Activated T-cell treated with anti-CD3 and anti-CD28 coated beads, Interleukin-2, amount 50 U/mL, for 24 hours (primary cell): ENCODE measurements around the gene ELMO1.

Experiments
- DNase-seq: peaks from one replicate; pipeline ENCODE4 v3.0.0-alpha.2; 2020
- H3K27ac Mint-ChIP-seq: 2 replicates; pipeline ENCODE4 v1.8.0; 2020; ENCODE audit warnings: mild to moderate bottlenecking, mixed read lengths
- H3K27me3 Mint-ChIP-seq: 2 replicates; pipeline ENCODE4 v1.8.0; 2020; ENCODE audit warnings: mixed read lengths
- H3K36me3 Mint-ChIP-seq: 2 replicates; pipeline ENCODE4 v1.8.0; 2020; ENCODE audit warnings: low read depth, mixed read lengths
- H3K4me1 Mint-ChIP-seq: 2 replicates; pipeline ENCODE4 v1.8.0; 2020; ENCODE audit warnings: low read depth, mixed read lengths
- H3K4me3 Mint-ChIP-seq: 2 replicates; pipeline ENCODE4 v1.8.0; 2020; ENCODE audit warnings: mild to moderate bottlenecking, moderate library complexity, mixed read lengths
- H3K9me3 Mint-ChIP-seq: 2 replicates; pipeline ENCODE4 v1.8.0; 2020; ENCODE audit warnings: mixed read lengths

Gene ELMO1

DNA sequence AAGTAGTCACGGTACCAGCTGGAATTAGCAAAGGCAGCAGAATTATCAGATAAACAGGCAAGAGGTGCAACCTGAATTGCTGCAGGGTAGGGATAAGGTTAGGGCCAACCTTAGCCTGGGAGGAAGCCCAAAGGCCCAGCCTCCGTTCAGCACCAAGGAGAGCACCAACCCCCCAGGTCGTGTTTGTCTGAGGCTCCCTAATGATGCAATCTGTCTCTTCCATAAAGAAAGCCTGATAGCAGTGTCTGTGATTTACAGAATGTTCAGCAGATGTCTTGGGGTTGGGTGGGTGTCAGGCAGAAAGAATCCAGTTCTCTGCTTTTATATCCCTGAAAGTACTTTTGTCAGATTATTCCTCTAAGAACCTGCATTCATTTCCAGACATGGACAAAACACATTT lies 396.0 kb downstream of the ELMO1 start:
- Mint-ChIP-seq H3K36me3 (peaks cover 67% of the 10 kb centered on the region), H3K9me3 (peaks cover 3% of the 10 kb centered on the region), H3K27me3 (no peaks in the 10 kb centered on the region), H3K4me1 (peaks cover 18% of the 10 kb centered on the region), H3K27ac (no peak overlapping the region), H3K4me3 (no peak overlapping the region)
- DNase-seq = no peak

DNA sequence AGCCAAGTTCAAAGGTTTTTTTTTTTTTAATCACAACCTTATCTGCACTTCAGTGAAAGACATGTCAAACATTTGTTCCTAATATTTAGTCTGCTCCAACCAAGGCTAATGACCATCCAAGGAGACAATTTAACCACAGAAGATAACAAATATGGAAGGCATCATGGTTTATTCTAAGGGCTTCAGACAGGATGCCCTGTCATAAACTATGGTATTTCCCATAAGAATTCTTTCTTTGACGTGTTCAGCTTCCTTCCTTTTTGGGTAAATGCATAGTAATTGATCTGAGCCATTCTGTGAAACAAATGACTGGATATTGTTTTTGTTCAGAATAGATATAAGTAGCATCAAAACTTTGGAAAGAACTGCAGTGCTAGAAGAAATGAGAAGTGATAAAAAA lies 397.9 kb downstream of the ELMO1 start:
- Mint-ChIP-seq H3K27ac (no peak overlapping the region), H3K27me3 (no peaks in the 10 kb centered on the region), H3K9me3 (peaks cover 3% of the 10 kb centered on the region), H3K36me3 (peaks cover 61% of the 10 kb centered on the region), H3K4me1 (peaks cover 23% of the 10 kb centered on the region), H3K4me3 (no peak overlapping the region)
- no peak for DNase-seq

DNA sequence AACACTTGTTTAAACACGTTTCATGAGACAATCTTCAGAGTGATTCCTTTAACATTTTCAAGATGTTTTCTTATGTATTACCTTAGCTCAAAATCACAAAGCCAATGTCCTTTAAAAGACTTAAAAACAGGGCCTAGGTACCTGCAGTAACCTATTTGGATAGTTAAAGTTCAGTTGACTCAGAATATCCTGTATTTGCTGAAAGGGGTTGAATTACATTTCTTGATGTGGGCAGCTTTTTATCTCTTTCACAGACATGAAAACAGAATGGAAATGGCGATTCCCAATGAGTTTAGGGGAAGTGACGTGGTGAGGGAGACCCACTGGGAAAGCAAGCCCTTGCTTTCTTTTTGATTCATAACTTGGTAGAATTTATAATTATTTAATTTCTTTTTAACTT lies 400.0 kb downstream of the ELMO1 start:
- H3K27ac Mint-ChIP-seq = no peak overlapping the region
- no peaks in the 10 kb centered on the region for H3K27me3 Mint-ChIP-seq
- DNase-seq = no peak
- peaks cover 17% of the 10 kb centered on the region for H3K4me1 Mint-ChIP-seq
- H3K4me3 Mint-ChIP-seq = no peak overlapping the region
- H3K9me3 Mint-ChIP-seq = no peaks in the 10 kb centered on the region
- H3K36me3 Mint-ChIP-seq = peaks cover 59% of the 10 kb centered on the region

DNA sequence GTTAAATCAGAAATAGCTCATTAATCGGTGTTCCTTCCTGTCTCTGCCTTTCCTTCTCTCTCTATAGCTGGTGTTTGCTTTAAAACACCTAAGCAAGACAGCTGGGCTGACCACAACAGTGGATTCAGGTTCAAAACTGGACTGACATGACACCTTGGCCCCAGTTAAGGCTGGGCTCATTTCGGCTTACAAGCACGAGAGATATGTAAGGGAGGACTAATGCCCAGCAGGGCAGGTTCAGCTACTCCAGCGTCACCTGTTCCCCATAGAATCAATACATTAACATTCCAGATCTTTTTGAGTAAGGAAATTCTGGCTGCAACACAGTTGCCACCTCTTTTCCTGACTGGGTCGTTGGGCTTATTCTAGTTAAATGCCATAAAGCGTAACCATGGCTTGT lies 401.4 kb downstream of the ELMO1 start:
- Mint-ChIP-seq H3K4me3 (no peak overlapping the region), H3K4me1 (peaks cover 14% of the 10 kb centered on the region), H3K9me3 (peaks cover 7% of the 10 kb centered on the region), H3K27me3 (no peaks in the 10 kb centered on the region), H3K27ac (no peak overlapping the region), H3K36me3 (peaks cover 65% of the 10 kb centered on the region)
- DNase-seq = no peak

DNA sequence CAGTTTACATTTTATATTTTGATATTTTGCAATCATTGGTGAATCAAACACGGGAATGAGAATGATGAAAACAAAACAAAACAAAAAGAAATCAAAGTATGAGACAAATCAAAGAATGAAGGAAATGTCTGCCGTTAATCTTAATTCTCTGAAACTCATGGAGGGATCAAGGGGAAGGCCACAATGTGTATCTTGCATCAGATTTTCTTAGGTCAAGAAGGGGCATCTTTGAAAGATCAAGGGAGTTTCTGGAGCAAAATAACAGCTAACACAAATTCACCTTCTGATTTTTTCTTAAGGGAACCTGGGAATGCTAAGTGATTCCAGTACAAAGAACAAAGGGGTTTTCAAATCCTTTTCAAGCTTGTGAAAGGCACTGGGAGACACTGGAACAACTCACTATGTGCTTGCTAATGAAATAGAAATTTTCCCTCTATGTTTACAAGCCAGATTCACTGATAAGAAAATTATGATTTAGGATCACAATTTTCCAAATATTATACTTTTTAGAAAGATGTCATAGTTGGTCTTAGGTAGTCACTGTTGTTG lies 402.1 kb downstream of the ELMO1 start:
- H3K4me3 Mint-ChIP-seq = no peak overlapping the region
- H3K9me3 Mint-ChIP-seq = peaks cover 7% of the 10 kb centered on the region
- no peak overlapping the region for H3K27ac Mint-ChIP-seq
- H3K36me3 Mint-ChIP-seq = peaks cover 64% of the 10 kb centered on the region
- peaks cover 14% of the 10 kb centered on the region for H3K4me1 Mint-ChIP-seq
- no peaks in the 10 kb centered on the region for H3K27me3 Mint-ChIP-seq
- DNase-seq = no peak

DNA sequence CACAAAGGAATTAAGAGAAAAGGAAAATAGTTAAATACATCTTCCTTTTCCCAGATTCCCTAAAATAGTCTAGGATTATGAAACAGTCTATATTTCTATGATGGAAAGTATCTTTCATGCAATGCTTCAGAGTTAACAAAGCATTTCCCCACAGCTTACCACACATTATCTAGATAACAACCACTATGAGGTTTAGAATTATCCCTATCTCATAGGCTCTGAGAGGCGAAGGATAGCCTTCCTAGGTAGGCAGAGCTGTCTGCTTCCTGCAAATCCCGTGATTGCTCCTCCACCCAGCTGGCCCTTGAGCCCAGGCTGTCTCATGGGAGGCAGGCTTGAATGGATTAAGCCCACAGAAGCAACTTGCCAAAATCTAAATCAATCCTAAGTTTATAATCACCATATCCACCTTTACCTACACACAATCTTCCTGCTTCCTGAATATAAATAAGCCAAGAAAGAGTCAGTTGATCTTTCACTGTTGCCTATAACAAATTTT lies 402.9 kb downstream of the ELMO1 start:
- Mint-ChIP-seq H3K27me3 (no peaks in the 10 kb centered on the region), H3K36me3 (peaks cover 64% of the 10 kb centered on the region), H3K27ac (no peak overlapping the region), H3K4me3 (no peak overlapping the region), H3K4me1 (peaks cover 11% of the 10 kb centered on the region), H3K9me3 (peaks cover 12% of the 10 kb centered on the region)
- DNase-seq = no peak

DNA sequence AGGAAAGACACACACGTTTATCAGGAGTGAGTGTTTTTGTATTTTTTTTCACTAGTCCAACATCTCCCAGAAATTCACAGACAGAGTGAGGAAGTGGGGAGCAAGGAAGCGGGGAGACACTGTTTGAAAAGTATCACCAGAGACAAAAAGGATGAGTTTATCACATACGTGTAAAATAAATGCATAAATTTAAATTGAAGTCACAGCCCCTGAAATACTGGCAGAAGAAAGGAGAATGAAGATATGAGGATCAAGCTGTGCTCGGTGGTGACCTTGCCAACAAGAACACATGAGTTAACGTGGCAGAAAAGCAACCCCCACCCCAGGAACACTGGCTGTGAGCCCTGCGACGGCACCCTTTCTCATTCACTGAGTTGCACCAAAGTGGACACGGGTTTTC lies 407.2 kb downstream of the ELMO1 start:
- H3K9me3 Mint-ChIP-seq = peaks cover 29% of the 10 kb centered on the region

DNA sequence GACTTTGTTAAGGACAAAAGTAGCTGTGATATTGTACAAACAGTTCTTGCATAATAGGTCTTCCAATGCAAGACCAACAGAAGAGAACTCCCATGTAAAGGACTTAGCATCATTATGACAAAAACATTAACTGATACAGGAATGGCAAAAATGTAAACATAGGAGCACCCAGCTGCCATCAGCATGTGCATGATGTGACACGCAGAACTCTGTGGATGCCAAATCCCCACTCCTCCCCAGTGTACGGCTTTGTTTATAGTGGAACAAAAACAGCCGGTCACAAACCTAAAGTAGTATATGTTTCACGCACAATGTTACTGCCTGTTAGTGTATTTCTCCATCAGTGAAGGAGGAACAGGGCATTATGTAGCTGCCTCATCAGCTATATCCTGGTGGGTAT lies 408.3 kb downstream of the ELMO1 start:
- peaks cover 82% of the 10 kb centered on the region for H3K36me3 Mint-ChIP-seq
- no peak overlapping the region for H3K4me3 Mint-ChIP-seq
- peaks cover 29% of the 10 kb centered on the region for H3K9me3 Mint-ChIP-seq
- no peak overlapping the region for H3K27ac Mint-ChIP-seq
- no peaks in the 10 kb centered on the region for H3K27me3 Mint-ChIP-seq
- no peak for DNase-seq
- peaks cover 11% of the 10 kb centered on the region for H3K4me1 Mint-ChIP-seq

More for the DNA sequence above, 407.2 kb downstream of the ELMO1 start:
- Mint-ChIP-seq H3K36me3 (peaks cover 89% of the 10 kb centered on the region), H3K27me3 (no peaks in the 10 kb centered on the region), H3K4me3 (no peak overlapping the region), H3K27ac (no peak overlapping the region), H3K4me1 (peaks cover 8% of the 10 kb centered on the region)
- no peak for DNase-seq

DNA sequence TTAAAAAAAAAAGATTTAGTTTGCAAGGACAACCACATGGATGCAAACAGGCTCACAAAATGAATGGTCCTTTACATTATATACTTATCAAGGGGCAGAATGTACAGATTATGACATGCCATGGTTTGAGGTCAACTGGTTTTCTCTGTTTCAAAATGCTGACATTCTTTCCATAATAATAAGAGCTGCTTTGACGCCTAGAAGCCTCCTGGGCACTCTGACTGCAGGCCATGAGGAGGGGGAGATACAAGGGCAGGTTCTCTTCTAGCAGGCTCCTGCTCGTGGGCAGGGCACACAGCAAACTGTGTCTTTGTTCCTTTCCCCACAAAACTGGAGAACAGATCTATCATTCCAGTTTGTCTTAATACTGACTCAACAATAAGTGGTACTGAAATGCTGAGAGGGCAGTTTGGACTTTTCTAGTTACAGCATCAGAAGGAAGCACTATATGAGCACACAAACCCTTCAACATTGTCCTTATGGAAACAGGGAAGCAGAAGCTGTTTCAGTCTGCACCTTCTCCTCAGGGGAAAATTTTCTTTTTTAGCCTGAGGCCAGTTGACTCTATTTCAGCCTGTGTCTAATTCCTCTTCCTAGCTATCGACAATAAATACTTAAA lies 409.4 kb downstream of the ELMO1 start:
- H3K27ac Mint-ChIP-seq = no peak overlapping the region

DNA sequence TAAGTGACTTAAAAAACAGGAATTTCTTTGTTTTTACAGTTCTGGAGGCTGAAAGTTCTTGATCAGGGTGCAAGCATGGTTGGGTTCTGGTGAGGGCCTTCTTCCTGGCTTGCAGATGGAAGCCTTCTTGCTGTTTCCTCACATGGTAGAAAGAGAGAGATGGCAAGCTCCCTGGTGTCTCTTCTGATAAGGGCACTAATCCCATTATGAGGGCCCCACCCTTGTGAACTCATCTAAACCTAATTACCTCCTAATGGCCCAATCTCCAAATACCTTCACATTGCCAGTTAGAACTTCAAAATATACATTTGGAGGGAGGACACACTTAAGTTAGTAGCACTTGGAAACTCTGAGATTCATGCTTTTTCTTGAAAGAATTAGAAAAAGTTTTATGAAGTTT lies 410.0 kb downstream of the ELMO1 start:
- Mint-ChIP-seq H3K9me3 (peaks cover 29% of the 10 kb centered on the region), H3K27ac (no peak overlapping the region), H3K4me1 (peaks cover 21% of the 10 kb centered on the region), H3K4me3 (no peak overlapping the region), H3K27me3 (no peaks in the 10 kb centered on the region), H3K36me3 (peaks cover 82% of the 10 kb centered on the region)
- no peak for DNase-seq

More for the DNA sequence above, 409.4 kb downstream of the ELMO1 start:
- Mint-ChIP-seq H3K36me3 (peaks cover 84% of the 10 kb centered on the region), H3K4me3 (no peak overlapping the region), H3K9me3 (peaks cover 29% of the 10 kb centered on the region), H3K27me3 (no peaks in the 10 kb centered on the region), H3K4me1 (peaks cover 16% of the 10 kb centered on the region)
- no peak for DNase-seq

DNA sequence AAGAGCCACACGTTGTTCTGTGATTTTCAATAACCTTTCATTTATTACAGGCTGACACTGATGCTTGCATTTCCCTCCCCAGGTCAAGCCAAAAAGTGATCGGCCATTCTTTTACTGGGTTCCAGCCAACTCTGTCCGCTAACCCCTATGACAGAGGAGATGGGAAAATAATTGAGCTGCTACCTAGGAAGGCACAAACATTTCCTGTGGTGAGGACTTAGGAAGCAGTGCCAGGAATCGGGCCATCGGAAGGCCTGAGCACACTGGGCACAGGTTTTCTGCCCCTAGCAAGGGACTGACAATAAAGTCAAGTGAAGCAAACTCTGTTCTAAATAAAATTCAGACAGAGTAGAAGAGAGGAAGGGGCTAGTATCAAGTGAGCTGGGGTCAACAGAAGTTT lies 411.4 kb downstream of the ELMO1 start:
- H3K27ac Mint-ChIP-seq = no peak overlapping the region
- no peaks in the 10 kb centered on the region for H3K27me3 Mint-ChIP-seq
- H3K4me3 Mint-ChIP-seq = no peak overlapping the region
- peaks cover 35% of the 10 kb centered on the region for H3K4me1 Mint-ChIP-seq
- DNase-seq = no peak
- peaks cover 22% of the 10 kb centered on the region for H3K9me3 Mint-ChIP-seq
- peaks cover 80% of the 10 kb centered on the region for H3K36me3 Mint-ChIP-seq

DNA sequence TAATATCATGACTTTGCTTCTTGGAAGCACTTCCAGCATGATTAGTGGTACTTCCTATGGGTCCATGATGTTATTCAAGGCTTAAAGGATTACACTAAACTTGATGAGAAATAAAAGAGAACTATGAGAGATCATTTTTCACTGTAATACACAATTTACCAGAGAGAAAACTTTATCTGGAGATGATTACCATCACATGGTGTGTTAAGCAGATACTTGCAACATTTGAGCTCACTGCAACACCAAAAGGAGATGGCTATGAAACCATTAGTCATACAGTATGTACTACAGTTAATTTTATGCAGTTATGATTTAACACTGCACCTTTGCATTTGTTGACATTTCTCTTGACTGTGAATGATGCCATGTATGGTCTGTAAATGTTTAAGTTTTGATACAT lies 413.0 kb downstream of the ELMO1 start:
- Mint-ChIP-seq H3K4me1 (peaks cover 51% of the 10 kb centered on the region), H3K9me3 (peaks cover 18% of the 10 kb centered on the region), H3K27me3 (no peaks in the 10 kb centered on the region), H3K36me3 (peaks cover 83% of the 10 kb centered on the region), H3K27ac (no peak overlapping the region), H3K4me3 (no peak overlapping the region)
- no peak for DNase-seq

DNA sequence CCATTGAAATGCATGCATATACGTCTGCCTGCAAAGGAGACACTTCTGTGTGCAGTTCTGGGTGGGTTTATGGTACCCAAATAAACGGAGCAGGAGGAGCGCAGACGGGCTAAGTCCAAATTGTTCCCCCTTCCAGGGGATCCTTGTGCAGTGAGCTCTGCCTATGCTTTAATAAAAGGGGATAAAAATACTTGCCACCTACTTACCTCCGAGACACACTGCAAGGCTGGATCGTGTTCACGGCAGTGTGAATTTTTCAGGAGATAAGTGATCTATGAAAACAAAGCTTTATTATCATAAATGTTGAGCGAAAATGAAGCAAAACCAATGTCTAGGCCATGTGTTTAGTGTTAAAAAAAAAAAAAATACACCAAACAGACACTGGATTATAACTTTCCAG lies 415.5 kb downstream of the ELMO1 start:
- peaks cover 72% of the 10 kb centered on the region for H3K4me1 Mint-ChIP-seq
- H3K36me3 Mint-ChIP-seq = peaks cover 80% of the 10 kb centered on the region
- H3K9me3 Mint-ChIP-seq = peaks cover 4% of the 10 kb centered on the region
- no peak overlapping the region for H3K4me3 Mint-ChIP-seq
- H3K27me3 Mint-ChIP-seq = no peaks in the 10 kb centered on the region
- H3K27ac Mint-ChIP-seq = no peak overlapping the region
- no peak for DNase-seq

DNA sequence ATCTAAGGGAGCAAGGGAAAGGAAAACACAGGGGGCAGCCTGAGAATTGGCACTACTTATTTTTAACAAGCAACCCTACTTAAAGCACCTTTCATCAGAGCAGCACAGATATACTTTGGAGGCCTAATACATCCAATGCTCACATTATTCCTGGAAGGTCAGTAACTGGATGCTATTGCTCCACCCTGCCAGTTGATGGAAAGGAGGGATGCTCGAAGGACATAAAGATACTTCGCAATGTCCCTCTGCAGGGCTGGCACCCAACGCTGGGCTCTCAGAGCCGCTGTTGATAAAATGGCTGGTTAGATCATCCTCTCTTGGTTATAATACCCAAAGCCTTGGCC lies 416.4 kb downstream of the ELMO1 start:
- Mint-ChIP-seq H3K27ac (peak overlapping the region; percentile 90), H3K9me3 (peaks cover 2% of the 10 kb centered on the region), H3K27me3 (no peaks in the 10 kb centered on the region), H3K4me3 (no peak overlapping the region), H3K36me3 (peaks cover 80% of the 10 kb centered on the region), H3K4me1 (peaks cover 81% of the 10 kb centered on the region)
- no peak for DNase-seq

DNA sequence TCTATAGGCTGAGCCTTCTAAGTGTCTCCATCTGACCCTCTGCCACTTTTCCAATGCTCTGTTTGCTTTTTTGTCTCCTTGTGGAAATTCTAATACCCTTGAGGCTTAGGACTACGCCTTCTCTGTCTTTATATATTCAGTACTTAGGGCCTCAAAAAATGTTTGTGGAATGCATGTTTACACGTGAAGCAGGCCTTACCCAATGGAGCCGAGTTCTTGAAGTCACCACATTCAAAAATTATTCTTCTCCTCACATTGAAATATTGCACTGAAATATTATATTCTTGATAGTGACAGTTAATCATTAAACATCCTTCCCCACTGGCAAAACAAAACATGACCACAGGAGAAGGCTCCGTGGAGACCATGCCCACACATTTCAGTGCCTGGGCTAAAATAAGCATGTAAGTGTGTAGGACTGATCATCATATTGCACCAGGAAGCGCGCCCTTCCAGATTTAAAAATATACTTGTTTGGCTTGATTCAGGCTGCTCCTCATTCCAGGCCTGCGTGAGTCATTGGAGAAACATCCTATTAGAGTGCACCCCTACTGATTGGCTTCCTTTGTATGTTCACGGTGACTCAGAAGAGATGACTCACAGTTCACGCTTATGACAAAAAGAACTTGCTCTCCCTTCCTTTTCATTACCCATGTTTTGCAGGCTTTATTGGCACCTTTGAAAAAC lies 416.9 kb downstream of the ELMO1 start:
- Mint-ChIP-seq H3K4me1 (peaks cover 86% of the 10 kb centered on the region), H3K36me3 (peaks cover 81% of the 10 kb centered on the region)
- DNase-seq = peak; percentile 42

More for the DNA sequence above, 416.9 kb downstream of the ELMO1 start:
- Mint-ChIP-seq H3K4me3 (no peak overlapping the region), H3K27ac (peak overlapping the region; percentile 90), H3K27me3 (no peaks in the 10 kb centered on the region), H3K9me3 (no peaks in the 10 kb centered on the region)
